HG03469 (cell line): Measurements from ENCODE around the gene ERP27.
A peak's percentile ranks its signal among the peaks of the same experiment; 100 is the strongest.

Experiments
- ATAC-seq: cut with Tn5 transposase; IDR thresholded peaks from one replicate; pipeline ENCODE4 v1.9.1; 2021; ENCODE audit warnings: mild to moderate bottlenecking, moderate library complexity, moderate number of reproducible peaks; ENCODE audit not compliant: unreplicated experiment

Gene ERP27

DNA sequence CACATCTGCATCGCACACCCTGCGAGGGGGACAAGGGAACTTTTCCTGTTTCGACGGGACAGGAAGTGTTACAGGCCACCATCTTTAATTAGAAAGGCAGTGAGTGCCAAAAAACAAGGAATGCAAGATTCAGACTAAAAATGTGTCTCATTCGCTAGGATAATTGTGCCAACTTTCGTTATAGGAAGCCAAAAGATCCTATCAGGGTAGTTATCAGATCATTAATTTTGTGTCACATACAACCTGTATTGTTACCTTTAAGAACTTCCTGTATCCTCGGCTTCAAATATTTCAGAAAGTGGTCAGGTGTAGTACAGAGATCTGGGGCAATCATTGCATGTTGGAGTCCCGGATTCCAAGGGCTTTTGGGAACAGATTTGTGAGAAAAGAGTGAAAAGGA is 33.5 kb downstream of the ERP27 start:
- no peak for ATAC-seq

DNA sequence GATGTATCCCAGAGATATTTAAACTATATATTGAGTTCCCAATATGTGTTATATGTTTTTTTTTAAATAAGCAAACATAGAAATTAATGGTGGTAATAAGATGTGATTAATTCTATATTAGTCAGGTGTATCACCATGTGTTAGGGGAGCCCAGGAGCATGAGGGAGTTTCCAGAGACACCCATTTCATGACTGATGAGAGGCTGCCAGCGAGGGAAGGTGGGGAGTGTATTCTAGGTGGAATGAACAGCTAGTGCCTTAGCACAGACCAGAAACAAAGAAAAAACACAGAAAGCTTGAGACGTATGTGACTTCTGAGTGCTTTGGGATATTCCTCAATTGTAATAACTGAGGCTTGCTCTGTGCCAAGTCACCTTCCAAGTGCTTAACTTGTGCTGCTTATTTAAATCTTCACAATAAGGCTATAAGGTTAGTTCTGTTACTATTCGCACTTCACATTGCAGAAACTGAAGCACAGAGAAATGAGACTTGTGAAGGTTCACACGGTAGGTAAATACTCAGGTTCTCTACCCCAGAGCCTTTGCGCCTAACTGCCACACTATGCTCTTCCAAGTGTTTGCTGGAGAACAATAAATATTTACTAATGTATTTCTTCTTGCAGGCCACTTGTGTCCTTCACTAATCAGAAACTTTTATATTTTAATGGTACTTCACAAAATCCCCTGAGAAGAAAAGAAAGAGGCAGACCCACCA is 34.8 kb downstream of the ERP27 start:
- ATAC-seq: no peak

DNA sequence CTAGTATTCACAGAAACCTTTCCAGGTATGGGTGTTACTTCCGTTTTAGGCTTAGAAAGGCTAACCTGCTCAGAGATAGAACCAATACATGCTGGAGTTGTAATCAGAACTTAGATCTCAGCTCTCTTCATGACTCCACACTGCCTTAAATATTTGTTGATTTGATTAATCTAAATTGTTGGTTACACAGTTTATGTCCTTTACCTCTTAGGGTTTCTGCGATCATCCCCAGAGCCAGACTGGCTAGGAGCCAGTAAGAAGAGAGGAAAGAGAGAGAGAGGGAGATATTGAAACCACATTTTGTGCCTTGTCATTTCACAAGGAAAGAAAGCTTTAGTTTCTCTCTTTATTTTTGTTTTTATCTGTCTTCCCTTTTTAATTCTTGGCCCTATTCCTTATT is 35.9 kb downstream of the ERP27 start:
- no peak for ATAC-seq

DNA sequence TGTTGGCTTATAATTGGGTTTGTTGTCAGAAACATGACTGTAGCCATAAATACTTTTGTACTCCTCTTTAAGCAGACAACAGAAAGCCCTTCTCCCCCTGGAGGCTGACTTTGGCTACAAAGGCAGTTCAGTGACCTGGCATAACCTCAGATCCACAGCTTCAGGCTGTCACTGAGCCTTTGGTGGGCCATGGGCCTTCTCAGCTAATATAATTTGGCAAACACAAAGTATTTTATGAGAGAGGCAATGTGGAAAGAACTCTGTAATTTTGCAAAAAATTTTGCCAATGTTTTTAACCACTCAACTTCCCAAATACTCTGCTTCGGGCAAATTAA is 37.1 kb downstream of the ERP27 start:
- ATAC-seq: no peak

DNA sequence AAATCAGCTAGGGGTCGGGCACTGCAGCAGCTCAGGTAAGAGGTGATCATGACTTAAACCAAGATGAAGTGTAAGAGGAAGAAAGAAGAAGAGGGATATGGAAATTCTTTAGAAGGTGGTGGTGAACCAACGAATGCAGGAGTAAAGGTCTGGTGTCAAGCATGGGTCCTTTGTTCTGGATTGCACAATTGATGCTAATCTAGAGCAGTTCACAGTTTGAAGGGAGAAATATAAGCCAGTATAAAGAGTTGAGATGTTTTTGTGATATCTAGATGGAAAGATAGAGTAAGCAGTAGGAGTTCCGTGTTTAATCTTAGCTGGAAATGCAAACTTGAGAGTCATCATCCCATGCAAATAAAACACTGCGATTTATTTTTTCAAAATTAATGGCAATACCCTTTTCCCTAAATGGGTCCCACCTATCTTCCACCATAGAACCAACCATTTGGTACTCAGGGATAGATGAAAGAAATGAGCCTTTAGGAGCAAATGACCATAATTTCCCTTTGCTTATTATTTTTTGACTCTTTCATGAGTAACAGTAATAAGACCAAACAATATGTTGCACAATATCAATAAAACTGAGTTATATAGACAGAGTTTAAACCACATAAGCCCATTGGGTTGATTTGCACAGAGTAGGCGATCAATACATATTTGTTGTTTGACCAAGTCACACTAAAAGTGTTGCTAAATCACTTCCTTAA is 37.7 kb downstream of the ERP27 start:
- no peak for ATAC-seq

DNA sequence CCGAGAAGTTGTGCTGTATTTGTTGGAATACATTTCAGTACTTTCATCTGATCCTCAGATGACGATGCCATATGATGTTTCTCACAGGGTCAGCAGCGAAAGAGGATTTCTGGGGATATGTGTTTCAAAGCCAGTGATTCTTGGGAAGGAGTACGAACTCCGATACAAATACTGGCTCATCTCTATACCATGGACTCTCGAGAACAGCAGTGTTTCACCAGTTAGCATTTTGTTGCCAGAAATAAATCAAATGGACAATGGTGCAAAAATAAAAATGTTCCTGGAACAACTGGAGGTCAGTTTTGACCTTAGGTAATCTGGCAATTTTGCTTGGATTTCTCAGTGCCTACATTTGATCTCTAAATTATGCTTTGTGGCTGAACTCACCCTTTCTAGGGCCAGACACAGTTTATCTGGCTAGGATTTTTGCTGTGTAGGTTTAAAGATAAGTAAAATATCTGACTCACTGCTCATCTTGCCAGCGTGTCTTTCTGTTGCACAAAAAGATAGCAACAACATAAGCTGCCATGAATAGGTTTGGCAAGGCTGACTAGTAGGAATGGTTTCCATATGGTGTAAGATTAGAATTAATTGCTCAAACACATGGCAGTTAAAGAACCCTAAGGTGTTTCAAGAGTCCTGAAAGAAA is 41.7 kb downstream of the ERP27 start:
- ATAC-seq: no peak

DNA sequence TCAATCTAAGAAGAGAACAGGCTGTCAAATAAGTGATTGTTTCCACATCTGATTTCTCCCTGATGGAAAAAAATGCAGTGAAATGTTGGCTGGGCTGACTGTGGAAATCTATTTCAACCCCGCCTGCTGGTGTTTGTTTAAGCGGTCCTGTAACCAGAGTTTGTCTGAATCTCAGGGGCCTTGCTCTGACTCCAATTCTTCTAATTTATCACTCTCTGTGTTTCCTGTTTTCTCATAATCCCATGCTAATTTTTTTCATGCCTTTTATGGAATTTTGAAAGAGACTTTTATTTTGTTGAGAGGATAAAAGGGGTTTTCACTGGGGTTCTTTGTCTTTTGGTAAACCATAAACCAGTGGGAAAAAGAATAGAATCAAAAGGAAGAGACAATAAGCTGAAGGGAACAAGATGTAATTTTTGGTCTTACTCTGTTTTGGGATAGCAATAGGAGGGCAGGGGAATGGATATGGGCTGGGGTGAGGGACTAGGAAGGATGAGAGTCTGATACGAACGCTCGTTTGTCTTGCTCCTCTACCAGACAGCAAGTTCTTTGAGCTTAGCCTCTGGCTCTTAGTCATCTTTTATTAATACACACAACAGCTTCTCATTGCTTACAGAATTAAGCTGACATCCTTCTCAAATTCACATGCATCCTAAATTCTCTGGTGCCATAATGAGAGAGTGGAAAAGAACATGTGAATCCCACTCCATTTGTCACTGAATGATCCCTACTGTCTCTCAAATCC is 44.7 kb downstream of the ERP27 start:
- ATAC-seq: no peak

DNA sequence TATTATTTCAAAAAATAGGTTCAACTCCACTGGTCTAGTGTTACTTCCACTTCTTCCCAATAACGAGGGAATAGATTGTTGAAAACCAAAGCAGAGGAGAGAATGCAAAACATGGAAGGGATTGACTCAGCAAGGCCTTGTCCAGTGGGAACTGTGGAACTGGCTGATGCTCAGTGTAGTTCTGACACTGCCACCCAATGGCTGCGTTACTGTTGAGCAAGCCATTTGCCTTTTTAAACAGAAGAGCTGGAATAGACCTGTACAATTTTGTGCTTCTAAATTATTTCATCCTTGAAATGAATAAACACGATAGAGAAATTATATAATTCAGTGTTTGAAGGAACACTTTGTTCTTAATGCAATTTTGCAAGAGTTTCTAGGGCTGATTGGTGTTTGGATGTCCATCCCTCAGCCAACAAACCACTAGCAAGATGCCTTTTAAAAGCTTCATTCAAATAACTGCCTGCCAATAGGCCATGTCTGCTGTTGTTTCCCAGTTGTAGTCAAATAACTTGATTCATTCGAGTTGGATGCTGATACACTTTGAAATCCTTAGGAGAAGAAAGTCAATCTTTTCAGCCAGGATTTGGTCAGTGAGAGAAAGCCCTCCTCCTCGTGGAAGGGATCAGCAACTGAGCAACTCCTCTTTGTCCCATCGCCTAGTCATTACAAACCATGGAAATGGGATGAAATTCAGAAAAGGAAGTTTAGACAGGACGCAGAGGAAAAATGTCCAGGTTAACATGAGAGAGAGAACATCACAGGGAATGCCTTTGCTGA is 45.4 kb downstream of the ERP27 start:
- no peak for ATAC-seq

DNA sequence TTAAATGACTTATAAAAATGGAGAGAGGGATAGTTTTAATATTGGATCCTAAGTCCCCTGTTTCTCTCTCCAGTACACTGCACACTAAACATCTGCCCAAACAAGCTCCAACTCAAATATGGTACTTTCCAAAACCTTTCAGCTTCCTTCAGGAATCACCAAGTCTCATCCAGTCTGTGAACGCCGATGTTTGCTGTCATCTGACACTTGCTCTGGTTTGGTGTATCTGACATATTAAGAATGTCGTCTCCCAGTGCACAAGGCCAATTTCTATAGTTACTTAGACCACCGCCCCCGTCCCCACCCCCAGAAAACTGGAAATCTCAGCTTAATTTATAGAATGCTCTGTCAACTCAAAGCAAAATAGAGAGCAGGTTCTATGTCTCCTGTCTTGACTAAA is 47.6 kb downstream of the ERP27 start:
- no peak for ATAC-seq

DNA sequence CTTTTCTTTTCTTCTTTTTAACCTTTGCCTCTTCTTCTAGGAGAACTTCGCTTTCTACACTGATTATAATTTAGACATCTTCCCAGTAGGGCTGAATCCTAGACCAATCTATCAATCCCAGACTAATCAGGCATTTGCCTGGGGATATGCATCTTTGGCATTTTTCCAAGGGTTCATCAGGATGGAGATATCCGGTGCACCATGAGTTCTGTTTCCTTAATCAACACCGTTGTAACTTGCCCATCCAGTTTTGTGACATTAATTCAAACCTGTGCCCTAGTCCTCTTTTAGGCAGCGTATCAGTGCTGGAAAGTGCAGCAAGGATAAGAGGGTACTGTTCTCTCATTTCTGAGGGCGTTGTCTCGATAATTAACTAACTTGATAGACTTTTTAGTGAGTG is 52.1 kb downstream of the ERP27 start:
- no peak for ATAC-seq

DNA sequence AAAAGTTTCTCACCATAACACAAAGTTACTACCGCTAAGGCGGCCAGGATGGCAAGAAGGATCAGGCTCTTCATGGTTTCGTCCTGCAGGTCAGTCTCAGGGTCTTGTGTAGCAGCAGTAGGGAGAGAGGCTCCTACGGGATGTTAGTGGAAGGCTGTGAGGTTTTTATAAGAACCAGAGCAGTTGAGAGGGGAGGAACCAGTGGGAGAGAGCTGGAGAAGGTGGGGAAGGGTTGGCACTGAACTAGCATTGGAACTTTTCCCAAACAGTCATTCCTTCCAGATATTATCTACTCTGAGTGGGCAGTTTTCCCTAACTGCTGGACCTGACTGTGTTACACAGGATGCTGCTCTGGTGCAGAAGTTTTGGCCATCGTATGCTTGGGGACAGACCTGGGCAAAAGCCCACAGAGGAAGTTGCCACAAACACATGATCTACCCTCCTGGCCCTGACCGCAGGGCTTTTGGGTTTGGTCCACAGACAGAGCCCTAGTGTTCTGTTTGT is 52.6 kb downstream of the ERP27 start, which contains the start of gene MGP:
Gene MGP, minus strand, starts transcription at position 137 of the 504 bp plus-strand sequence. Its CDS starts 63 bp downstream, at position 74.
- ATAC-seq: no peak

DNA sequence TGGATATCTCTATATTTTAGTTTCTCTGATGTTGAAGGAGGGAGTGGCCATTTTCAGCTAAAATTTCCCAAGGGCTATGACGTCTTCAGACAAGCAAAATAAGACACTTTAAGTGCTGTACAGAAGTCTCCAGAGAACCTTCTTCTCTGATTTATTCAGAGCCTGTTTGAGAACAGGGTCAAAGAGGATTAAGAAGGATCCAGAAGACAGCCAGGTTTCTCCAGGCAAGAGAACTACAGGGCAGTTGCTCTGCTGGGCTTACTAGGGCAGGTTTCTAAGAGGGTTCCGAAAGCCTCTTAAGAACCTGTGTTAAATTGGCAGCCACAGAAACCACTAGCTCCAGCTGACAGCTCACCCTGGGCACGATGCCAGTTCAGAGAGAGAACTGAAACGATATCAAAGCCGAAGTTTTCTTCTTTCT is 53.9 kb downstream of the ERP27 start:
- peak; percentile 94 for ATAC-seq

DNA sequence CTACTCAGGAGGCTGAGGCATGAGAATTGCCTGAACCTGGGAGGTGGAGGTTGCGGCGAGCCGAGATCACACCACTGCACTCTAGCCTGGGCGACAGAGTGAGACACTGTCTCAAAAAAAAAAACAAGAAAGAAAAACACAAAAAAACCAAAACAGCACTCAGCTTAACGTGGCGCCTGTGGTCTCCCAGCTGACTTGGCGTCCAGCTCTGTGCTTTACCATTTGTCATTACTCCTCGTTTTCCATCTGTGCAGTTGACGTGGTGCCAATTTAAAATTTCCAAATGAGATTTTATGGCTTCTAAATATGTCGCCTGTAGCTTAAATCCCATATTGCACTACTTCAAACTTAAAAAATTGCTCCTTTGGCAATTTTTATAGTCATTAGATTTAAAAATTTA is 54.7 kb downstream of the ERP27 start:
- no peak for ATAC-seq

DNA sequence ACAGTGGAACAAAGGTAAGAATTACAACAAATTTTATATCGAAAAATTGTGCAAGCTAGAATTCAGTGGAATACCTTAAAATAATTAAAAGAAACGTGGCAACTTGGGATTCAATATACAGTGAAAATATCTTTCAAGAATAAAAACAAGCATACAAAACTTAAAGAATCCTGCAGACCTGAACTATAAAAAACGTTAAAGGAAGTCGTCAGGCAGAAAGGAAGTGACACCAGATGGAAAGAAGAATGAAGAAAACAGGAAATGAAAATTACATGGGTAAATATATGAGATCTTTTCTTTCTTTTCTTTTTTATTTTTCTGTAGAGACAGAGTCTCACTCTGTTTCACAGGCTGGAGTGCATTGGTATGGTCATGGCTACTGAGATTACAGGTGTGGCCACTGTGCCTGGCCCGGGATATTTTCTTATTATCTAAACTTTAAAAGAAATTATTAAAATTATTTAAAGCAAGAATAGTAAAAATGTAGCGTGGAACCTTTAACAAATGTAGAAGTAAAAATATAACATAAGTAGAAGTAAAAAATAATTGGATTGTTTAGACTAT is 57.4 kb downstream of the ERP27 start:
- no peak for ATAC-seq

DNA sequence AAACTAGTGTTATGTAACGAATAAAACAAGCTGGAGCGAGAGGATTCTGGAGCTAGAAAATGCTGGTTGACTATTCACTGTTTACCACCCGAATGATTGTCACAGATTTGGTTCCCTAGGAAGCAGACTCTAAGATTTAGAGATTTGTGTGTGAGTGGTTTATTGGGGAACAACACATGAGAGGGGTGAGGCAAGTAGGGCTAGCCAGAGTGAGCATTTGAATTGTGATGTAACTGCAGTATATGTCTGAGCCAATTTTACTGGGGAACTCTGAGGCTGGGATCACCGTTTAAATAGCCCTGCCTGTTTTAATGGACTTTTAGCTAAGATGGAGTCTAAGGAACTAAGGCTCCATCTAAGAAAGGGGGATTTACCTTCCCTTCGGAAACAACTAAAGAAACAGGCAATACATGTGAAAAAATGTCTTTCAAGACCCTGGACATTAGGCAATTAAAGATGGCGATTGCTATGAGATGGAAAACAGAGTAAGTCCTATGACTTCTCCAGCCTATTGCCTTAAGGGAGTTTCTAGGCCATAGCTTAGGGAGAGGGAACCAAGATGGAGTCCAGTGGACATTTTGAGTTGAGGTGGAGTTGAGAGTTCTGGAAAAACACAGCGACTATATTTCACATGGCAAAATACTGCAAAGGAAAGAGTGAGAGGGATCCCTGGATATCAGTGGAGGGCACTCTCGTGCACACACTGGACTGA is 59.0 kb downstream of the ERP27 start:
- no peak for ATAC-seq

DNA sequence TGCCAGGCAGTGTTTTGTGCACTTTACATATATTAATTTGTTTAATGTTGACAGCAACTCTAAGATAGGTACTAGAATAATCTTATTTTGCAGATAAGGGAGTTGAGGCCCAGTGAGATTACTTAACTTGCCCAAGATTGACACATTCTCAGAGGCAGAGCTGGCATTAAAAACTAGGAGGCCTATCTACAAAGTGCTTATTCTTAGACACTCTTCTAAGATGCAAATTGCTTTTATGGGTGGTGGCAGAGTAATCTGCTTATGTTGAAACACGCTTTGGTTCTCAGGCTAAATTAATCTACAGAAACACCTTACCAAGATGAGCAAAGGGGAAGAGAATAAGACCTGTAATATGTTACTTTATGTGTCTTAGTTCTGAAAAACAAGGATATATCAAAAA is 59.8 kb downstream of the ERP27 start:
- ATAC-seq: no peak

DNA sequence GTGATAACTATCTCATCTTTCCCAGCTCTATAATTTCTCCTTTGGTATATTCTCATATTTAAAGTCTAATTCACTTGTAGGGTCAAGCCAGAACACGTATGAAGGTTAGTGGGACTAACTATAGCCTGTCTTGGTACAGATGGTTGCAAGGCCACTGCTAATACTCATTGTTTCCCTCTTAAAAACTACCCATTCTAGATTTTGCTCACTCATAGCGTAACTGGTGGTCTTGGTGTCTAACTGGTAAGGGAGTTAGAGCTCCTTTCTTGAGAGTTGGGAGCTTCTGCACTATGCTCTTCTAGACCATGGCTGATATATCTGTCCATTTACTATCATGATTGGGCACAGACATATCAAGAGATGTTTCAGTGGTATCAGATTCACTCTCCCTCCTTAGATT is 61.5 kb downstream of the ERP27 start:
- no peak for ATAC-seq

DNA sequence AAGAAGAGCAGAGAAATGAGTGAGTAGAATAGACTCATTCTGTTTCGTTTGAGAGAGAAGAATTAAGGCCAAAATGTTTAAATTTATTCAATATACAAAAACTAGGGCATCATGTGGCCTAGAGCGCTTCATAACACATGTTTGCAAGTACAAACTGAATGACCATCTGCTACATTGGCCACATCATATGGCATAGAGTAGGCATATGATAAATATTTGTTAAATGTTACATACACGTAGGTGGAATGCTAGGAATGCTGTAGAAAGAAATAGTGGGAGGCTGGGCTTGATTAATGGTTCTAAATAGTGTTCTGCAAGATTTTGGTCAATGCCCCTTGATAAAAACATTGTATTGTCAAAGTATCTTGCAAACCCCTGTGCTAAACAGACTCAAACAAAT is 63.5 kb downstream of the ERP27 start:
- ATAC-seq: no peak

DNA sequence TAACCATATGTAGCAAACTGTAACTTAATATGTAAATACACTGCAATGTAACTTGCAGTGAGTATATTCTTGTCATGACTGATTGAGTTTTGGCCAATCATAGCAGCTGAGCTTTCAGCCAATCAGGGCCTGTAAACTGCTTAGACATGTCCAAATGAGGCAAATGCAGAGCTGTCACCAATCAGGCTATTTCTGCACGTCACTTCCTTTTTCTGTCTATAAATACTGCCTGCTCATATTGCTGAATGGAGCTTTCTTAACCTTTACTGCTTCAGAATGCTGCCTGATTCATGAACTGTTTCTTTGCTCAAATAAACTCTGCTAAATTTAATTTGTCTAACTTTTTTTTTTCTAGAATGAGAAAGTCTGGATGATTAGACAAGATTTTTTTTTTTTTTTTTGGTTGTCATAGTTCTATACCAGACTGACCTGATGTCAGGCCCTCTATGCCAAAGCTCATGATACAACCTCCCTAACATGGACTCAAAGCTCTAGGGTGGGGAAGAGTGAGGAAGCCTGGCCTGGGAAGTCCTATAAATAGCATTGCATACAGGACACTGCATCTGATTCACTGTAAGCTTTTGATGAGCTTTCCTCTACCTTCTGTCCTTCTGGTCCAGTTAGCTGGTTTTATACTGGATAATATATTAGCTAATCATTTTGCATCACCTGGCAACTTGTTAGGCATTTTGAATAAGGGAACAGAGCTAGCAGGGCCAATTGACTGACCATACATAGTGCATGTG is 64.7 kb downstream of the ERP27 start:
- ATAC-seq: no peak
